ENCODE results near the gene EFNA5. TPM values are rescaled to one million over a fixed set of nuclear protein-coding genes. Genes with fewer than 3 reads are reported as not detected.

EFNA5 gene
- total RNA-seq, 1 donor from 2014 or later = 12.6 TPM

DNA sequence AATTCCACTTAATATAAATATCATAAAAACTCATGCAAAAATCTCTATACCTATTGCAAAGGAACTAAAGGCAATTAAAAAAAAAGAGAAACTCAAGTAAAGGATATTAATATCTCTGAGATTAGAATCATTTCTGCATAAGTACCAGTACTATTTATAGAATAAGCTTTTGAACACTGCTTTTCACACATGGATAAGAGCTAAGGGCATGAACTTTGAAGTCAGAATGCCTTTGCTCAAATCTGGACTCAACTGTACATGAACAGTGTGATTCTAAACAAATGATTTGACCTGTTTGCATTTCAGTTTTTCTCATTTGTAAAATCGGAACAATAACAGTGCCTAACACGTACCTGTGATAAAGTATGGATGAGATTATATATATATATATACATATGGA lies 255.9 kb downstream of the EFNA5 start:
- DNase-seq (ENCODE audit: low read depth) = no peak
- no peaks in the 10 kb centered on the region for H3K27me3 ChIP-seq (ENCODE audit: control insufficient read depth, insufficient read depth, low read length)
- H3K36me3 ChIP-seq (ENCODE audit: control insufficient read depth, insufficient read depth, low read length) = no peaks in the 10 kb centered on the region
- TF ChIP-seq, protein P1, sequence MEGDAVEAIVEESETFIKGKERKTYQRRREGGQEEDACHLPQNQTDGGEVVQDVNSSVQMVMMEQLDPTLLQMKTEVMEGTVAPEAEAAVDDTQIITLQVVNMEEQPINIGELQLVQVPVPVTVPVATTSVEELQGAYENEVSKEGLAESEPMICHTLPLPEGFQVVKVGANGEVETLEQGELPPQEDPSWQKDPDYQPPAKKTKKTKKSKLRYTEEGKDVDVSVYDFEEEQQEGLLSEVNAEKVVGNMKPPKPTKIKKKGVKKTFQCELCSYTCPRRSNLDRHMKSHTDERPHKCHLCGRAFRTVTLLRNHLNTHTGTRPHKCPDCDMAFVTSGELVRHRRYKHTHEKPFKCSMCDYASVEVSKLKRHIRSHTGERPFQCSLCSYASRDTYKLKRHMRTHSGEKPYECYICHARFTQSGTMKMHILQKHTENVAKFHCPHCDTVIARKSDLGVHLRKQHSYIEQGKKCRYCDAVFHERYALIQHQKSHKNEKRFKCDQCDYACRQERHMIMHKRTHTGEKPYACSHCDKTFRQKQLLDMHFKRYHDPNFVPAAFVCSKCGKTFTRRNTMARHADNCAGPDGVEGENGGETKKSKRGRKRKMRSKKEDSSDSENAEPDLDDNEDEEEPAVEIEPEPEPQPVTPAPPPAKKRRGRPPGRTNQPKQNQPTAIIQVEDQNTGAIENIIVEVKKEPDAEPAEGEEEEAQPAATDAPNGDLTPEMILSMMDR (IDR thresholded peaks at IDR 0.05; ENCODE audit: insufficient read depth, low read length, poor library complexity, severe bottlenecking) = no peak
- H3K4me3 ChIP-seq (ENCODE audit: low read depth, low read length) = no peak overlapping the region

DNA sequence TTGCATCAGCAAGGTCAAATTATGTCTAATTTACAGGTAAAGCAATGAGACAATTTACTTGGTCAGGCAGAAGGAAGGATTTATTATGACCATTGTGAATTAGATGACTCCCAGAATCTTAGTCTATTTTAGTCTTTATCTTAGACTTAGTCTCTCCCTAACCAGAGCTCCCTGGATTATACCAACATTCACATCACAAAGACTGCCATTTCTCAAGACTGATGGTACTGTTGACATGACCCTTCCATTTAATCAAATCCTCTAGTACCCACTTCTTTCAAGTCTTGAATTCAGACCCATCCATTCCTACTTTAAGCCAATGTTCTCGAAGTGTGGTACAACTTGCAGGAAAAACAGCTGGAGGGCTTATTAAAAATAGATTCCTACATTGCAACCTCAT lies 257.0 kb downstream of the EFNA5 start:
- no peak for DNase-seq (ENCODE audit: low read depth)
- TF ChIP-seq, protein P1 (IDR thresholded peaks at IDR 0.05; ENCODE audit: insufficient read depth, low read length, poor library complexity, severe bottlenecking) = no peak
- no peaks in the 10 kb centered on the region for H3K27me3 ChIP-seq (ENCODE audit: control insufficient read depth, insufficient read depth, low read length)
- H3K36me3 ChIP-seq (ENCODE audit: control insufficient read depth, insufficient read depth, low read length) = no peaks in the 10 kb centered on the region
- H3K4me3 ChIP-seq (ENCODE audit: low read depth, low read length) = no peak overlapping the region

DNA sequence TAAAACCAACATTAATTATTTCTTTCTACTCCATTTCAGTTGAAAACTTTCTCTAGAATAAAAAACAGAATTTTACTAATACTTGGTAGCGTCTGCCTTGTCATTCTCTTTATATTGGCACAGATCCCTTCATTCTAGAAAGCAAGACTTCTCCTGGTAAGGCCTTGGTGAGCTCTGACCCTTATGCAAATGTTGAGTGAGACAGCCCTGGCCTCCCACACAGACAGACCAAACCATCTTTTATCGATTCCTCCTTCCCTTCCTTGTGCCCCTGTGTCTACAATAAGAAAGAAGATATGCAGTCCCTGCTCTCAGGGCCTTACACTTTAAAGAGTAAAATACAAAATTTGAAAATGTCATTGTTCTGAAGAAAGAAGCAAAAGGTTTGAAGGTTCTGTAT lies 262.2 kb downstream of the EFNA5 start:
- Histone ChIP-seq H3K36me3 (ENCODE audit: control insufficient read depth, insufficient read depth, low read length) (no peaks in the 10 kb centered on the region), H3K27me3 (ENCODE audit: control insufficient read depth, insufficient read depth, low read length) (no peaks in the 10 kb centered on the region), H3K4me3 (ENCODE audit: low read depth, low read length) (no peak overlapping the region)
- TF ChIP-seq, protein P1 (IDR thresholded peaks at IDR 0.05; ENCODE audit: insufficient read depth, low read length, poor library complexity, severe bottlenecking) = no peak
- DNase-seq (ENCODE audit: low read depth) = no peak

DNA sequence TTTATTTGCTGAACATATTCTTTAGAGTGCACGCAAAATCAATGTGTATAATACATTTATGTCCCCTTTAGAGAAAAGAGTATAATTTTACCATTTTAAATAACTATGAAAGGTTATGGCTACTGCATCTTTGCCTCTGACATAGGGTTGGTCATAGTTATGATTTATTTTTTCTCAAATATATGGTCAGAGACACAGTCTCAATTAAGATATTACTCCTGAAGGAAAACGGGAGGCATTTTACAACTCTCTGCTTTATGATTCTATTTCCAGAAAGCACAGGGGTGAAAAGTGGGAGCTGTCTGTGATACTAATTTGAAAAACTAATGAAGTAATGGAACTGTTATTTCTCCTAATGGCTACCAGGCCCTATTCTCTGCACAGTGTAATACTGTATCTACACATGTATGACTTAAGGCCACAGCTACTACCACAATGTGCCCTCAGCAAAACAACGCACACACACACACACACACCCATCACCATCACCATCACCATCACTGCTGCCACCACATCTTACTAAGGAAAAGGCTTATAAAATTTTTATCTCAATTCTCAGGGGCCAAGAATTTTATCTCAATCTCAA lies 262.9 kb downstream of the EFNA5 start:
- Histone ChIP-seq H3K36me3 (ENCODE audit: control insufficient read depth, insufficient read depth, low read length) (no peaks in the 10 kb centered on the region), H3K27me3 (ENCODE audit: control insufficient read depth, insufficient read depth, low read length) (no peaks in the 10 kb centered on the region), H3K4me3 (ENCODE audit: low read depth, low read length) (no peak overlapping the region)
- DNase-seq (ENCODE audit: low read depth) = no peak
- TF ChIP-seq, protein P1 (IDR thresholded peaks at IDR 0.05; ENCODE audit: insufficient read depth, low read length, poor library complexity, severe bottlenecking) = no peak

DNA sequence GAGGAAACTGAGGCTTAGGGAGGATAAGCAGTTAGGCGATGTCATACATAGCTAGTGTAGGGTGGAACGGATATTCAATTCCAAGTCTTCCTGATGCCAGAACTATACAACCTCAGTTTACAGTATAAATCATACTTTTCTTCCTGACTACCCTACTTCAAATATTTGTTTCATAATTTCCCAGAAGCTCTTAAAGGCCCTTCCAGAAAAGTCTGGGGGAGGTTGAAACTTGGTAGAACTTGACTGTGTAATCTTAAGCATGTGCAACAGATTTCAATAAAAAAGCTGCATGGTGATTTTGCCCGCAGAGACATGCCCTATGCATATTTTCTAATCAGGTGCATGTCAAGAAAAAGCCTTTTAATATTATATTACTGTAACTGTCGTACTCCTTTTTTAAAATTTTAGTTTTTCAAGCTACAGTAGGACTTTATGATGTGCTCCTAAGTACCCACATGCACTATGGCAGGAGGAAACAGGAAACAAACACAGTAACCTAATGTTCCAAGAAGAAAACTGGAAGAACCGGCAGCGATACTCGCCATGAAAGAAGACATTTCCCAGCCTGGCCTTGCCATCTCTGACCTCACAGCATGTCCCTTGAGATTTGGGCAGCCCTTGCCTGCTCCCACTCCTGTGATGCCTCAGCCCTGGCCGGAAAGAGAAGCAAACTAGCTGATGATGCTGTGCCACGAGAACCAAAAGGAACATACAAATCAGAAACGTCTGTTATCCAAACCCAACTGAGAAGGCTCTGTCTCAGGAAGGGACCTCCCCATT lies 266.0 kb downstream of the EFNA5 start:
- no peak for DNase-seq (ENCODE audit: low read depth)
- Histone ChIP-seq H3K36me3 (ENCODE audit: control insufficient read depth, insufficient read depth, low read length) (no peaks in the 10 kb centered on the region), H3K27me3 (ENCODE audit: control insufficient read depth, insufficient read depth, low read length) (no peaks in the 10 kb centered on the region), H3K4me3 (ENCODE audit: low read depth, low read length) (no peak overlapping the region)
- TF ChIP-seq, protein P1 (IDR thresholded peaks at IDR 0.05; ENCODE audit: insufficient read depth, low read length, poor library complexity, severe bottlenecking) = no peak
